ENCODE data around the gene ERF.
"Not testable (repeated sequence)": the region's sequence is repeated elsewhere in the genome, so short reads cannot be mapped to it uniquely, and the experiment has no call there.

ERF gene

GRCh38 chr19:42268142-42268703 is 13.3 kb upstream of the ERF start:
- ATAC-seq (replicated peaks), result peak; percentile 58
- H3K4me3 Mint-ChIP-seq, result no peak overlapping the region
- no peak overlapping the region for H3K27ac Mint-ChIP-seq
- peak in 2 of 3 experiments; percentile 98 to 99 for DNase-seq
- H3K9me3 Mint-ChIP-seq, result no peaks in the 10 kb centered on the region
- H3K27me3 Mint-ChIP-seq, result no peaks in the 10 kb centered on the region
- peaks cover 21% of the 10 kb centered on the region for H3K36me3 Mint-ChIP-seq (ENCODE audit: insufficient read depth)
- H3K4me1 Mint-ChIP-seq (ENCODE audit: low read depth in 2 of 2), result peaks cover 14 to 29% of the 10 kb centered on the region in 2 donors

- Mint-ChIP-seq H3K27me3 (no peaks in the 10 kb centered on the region), H3K4me1 (ENCODE audit: low read depth in 2 of 2) (peaks cover 14 to 29% of the 10 kb centered on the region in 2 donors)
- no peak for ATAC-seq (replicated peaks)
Measured at GRCh38 chr19:42267644-42268141, 12.8 kb upstream of the ERF start.

GRCh38 chr19:42266928-42267603 is 12.1 kb upstream of the ERF start:
- Mint-ChIP-seq H3K4me1 (ENCODE audit: low read depth in 2 of 2) (peaks cover 14 to 29% of the 10 kb centered on the region in 2 donors), H3K36me3 (ENCODE audit: insufficient read depth) (peaks cover 15% of the 10 kb centered on the region)
- ATAC-seq (replicated peaks); H3K27me3 Mint-ChIP-seq; DNase-seq; H3K4me3 Mint-ChIP-seq; H3K9me3 Mint-ChIP-seq; H3K27ac Mint-ChIP-seq: not testable (repeated sequence)

More at GRCh38 chr19:42267644-42268141, 12.8 kb upstream of the ERF start:
- Mint-ChIP-seq H3K9me3 (no peaks in the 10 kb centered on the region), H3K4me3 (no peak overlapping the region), H3K36me3 (ENCODE audit: insufficient read depth) (peaks cover 20% of the 10 kb centered on the region), H3K27ac (no peak overlapping the region)
- no peak for DNase-seq

GRCh38 chr19:42266105-42266504 is 11.2 kb upstream of the ERF start:
- ATAC-seq (replicated peaks); H3K27ac Mint-ChIP-seq; H3K27me3 Mint-ChIP-seq; H3K4me3 Mint-ChIP-seq; H3K9me3 Mint-ChIP-seq; DNase-seq: not testable (repeated sequence)
- peaks cover 9 to 23% of the 10 kb centered on the region in 2 donors for H3K4me1 Mint-ChIP-seq (ENCODE audit: low read depth in 2 of 2)
- peaks cover 10% of the 10 kb centered on the region for H3K36me3 Mint-ChIP-seq (ENCODE audit: insufficient read depth)

- Mint-ChIP-seq H3K36me3 (ENCODE audit: insufficient read depth) (no peaks in the 10 kb centered on the region), H3K9me3 (no peaks in the 10 kb centered on the region), H3K27me3 (no peaks in the 10 kb centered on the region), H3K4me3 (no peak overlapping the region), H3K27ac (no peak overlapping the region), H3K4me1 (ENCODE audit: low read depth in 2 of 2) (no peaks in the 10 kb centered on the region)
- DNase-seq (no peak), ATAC-seq (replicated peaks) (no peak)
Measured at GRCh38 chr19:42261763-42262162, 6.8 kb upstream of the ERF start.

GRCh38 chr19:42257842-42258241 is 2.9 kb upstream of the ERF start:
- not testable (repeated sequence) for H3K4me3 Mint-ChIP-seq, H3K27me3 Mint-ChIP-seq
- H3K4me1 Mint-ChIP-seq (ENCODE audit: low read depth in 2 of 2), result peaks cover 9 to 10% of the 10 kb centered on the region in 2 donors

GRCh38 chr19:42255766-42256745 is 1.1 kb upstream of the ERF start:
- DNase-seq, result no peak
- H3K4me3 Mint-ChIP-seq, result peak overlapping the region; percentile 86 to 96
- no peak for ATAC-seq (replicated peaks)
- peaks cover 22 to 24% of the 10 kb centered on the region in 2 donors for H3K4me1 Mint-ChIP-seq (ENCODE audit: low read depth in 2 of 2)
- no peaks in the 10 kb centered on the region for H3K9me3 Mint-ChIP-seq
- no peaks in the 10 kb centered on the region for H3K27me3 Mint-ChIP-seq
- H3K27ac Mint-ChIP-seq, result peak overlapping the region; percentile 56 to 67
- peaks cover 18% of the 10 kb centered on the region for H3K36me3 Mint-ChIP-seq (ENCODE audit: insufficient read depth)

More at GRCh38 chr19:42257842-42258241, 2.9 kb upstream of the ERF start:
- not testable (repeated sequence) for ATAC-seq (replicated peaks); H3K27ac Mint-ChIP-seq; H3K9me3 Mint-ChIP-seq; DNase-seq
- H3K36me3 Mint-ChIP-seq (ENCODE audit: insufficient read depth), result peaks cover 14% of the 10 kb centered on the region

- Mint-ChIP-seq H3K36me3 (ENCODE audit: insufficient read depth) (peaks cover 35% of the 10 kb centered on the region), H3K4me3 (peak overlapping the region; percentile 86 to 96), H3K27ac (peak overlapping the region; percentile 56 to 67), H3K9me3 (no peaks in the 10 kb centered on the region), H3K27me3 (no peaks in the 10 kb centered on the region), H3K4me1 (ENCODE audit: low read depth in 2 of 2) (peaks cover 24 to 27% of the 10 kb centered on the region in 2 donors)
- DNase-seq (peak; percentile 60 to 62 (median 62)), ATAC-seq (replicated peaks) (peak; percentile 46)
Measured at GRCh38 chr19:42254089-42254849, 659 bp downstream of the ERF start.

GRCh38 chr19:42253245-42254088 is 1.5 kb downstream of the ERF start:
- Mint-ChIP-seq H3K27ac (peak overlapping the region; percentile 93), H3K27me3 (no peaks in the 10 kb centered on the region), H3K4me3 (peak overlapping the region; percentile 86 to 96), H3K9me3 (no peaks in the 10 kb centered on the region), H3K36me3 (ENCODE audit: insufficient read depth) (peaks cover 41% of the 10 kb centered on the region), H3K4me1 (ENCODE audit: low read depth in 2 of 2) (peaks cover 24 to 29% of the 10 kb centered on the region in 2 donors)
- DNase-seq (peak; percentile 40 to 48 (median 48)), ATAC-seq (replicated peaks) (peak; percentile 25)

- no peaks in the 10 kb centered on the region for H3K9me3 Mint-ChIP-seq
- H3K4me3 Mint-ChIP-seq, result peak overlapping the region; percentile 86 to 96
- no peaks in the 10 kb centered on the region for H3K27me3 Mint-ChIP-seq
- H3K27ac Mint-ChIP-seq, result peak overlapping the region; percentile 93
- DNase-seq (no peak), ATAC-seq (replicated peaks) (no peak)
- peaks cover 24 to 29% of the 10 kb centered on the region in 2 donors for H3K4me1 Mint-ChIP-seq (ENCODE audit: low read depth in 2 of 2)
- H3K36me3 Mint-ChIP-seq (ENCODE audit: insufficient read depth), result peaks cover 44% of the 10 kb centered on the region
Measured at GRCh38 chr19:42252365-42253244, 2.3 kb downstream of the ERF start.

- no peaks in the 10 kb centered on the region for H3K9me3 Mint-ChIP-seq
Measured at GRCh38 chr19:42251572-42252358, 3.2 kb downstream of the ERF start.

More at GRCh38 chr19:42251572-42252358, 3.2 kb downstream of the ERF start:
- ATAC-seq (replicated peaks) (no peak), DNase-seq (no peak)
- H3K36me3 Mint-ChIP-seq (ENCODE audit: insufficient read depth), result peaks cover 49% of the 10 kb centered on the region
- H3K4me1 Mint-ChIP-seq (ENCODE audit: low read depth in 2 of 2), result peaks cover 24 to 29% of the 10 kb centered on the region in 2 donors
- no peaks in the 10 kb centered on the region for H3K27me3 Mint-ChIP-seq
- H3K4me3 Mint-ChIP-seq, result peak overlapping the region; percentile 86 to 96
- peak overlapping the region; percentile 63 to 93 for H3K27ac Mint-ChIP-seq

Measured in effector memory CD8-positive, alpha-beta T cell (primary cell).